IMR-90 (cell line): Measurements from ENCODE around the gene ME1.

Experiments used
- CEBPB ChIP-seq: IDR thresholded peaks from 2 replicates; pipeline ENCODE4 v1.6.1; 2012; ENCODE audit warnings: low read depth, low read length, improper control_type of control experiment
- MAZ ChIP-seq: IDR thresholded peaks from 2 replicates; pipeline ENCODE4 v1.6.1; 2012; ENCODE audit warnings: low read depth, mild to moderate bottlenecking, low read length, improper control_type of control experiment, moderate library complexity, borderline replicate concordance
- POLR2A ChIP-seq: IDR thresholded peaks from 2 replicates; pipeline ENCODE4 v1.6.1; 2012; ENCODE audit warnings: mild to moderate bottlenecking, low read depth, low read length
- RAD21 ChIP-seq: IDR thresholded peaks from 2 replicates; pipeline ENCODE4 v1.6.1; 2012; ENCODE audit warnings: low read length, improper control_type of control experiment
- RCOR1 ChIP-seq: IDR thresholded peaks from 2 replicates; pipeline ENCODE4 v1.6.1; 2012; ENCODE audit warnings: mild to moderate bottlenecking, low read length, improper control_type of control experiment; ENCODE audit not compliant: insufficient replicate concordance
- TF ChIP-seq, protein P1 (sequence below): conservative IDR thresholded peaks from 2 replicates; pipeline ENCODE4 v1.5.1; 2012; ENCODE audit warnings: mild to moderate bottlenecking, low read depth, low read length, improper control_type of control experiment

DNA sequence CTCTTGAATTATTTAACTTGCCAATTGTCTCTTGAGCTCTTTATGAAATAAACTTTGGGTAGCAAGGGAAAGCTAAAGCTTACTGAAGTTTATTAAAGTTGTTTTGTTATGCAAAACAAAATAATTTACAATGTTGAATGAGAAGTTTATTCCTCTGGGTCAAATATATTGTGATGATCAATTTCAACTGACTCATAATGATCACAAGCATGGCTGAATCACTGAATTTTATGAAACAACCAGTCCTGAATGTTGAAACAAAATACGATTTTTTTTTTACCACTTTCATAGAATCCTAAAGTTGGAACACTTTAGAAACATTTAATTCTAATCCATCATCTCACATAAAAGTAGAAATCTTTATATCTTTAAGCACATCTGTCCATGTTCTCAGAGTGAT lies 127.4 kb downstream of the ME1 start:
- TF ChIP-seq, protein P1, sequence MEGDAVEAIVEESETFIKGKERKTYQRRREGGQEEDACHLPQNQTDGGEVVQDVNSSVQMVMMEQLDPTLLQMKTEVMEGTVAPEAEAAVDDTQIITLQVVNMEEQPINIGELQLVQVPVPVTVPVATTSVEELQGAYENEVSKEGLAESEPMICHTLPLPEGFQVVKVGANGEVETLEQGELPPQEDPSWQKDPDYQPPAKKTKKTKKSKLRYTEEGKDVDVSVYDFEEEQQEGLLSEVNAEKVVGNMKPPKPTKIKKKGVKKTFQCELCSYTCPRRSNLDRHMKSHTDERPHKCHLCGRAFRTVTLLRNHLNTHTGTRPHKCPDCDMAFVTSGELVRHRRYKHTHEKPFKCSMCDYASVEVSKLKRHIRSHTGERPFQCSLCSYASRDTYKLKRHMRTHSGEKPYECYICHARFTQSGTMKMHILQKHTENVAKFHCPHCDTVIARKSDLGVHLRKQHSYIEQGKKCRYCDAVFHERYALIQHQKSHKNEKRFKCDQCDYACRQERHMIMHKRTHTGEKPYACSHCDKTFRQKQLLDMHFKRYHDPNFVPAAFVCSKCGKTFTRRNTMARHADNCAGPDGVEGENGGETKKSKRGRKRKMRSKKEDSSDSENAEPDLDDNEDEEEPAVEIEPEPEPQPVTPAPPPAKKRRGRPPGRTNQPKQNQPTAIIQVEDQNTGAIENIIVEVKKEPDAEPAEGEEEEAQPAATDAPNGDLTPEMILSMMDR: no peak
- no peak for TF ChIP-seq RCOR1
- no peak for TF ChIP-seq MAZ
- TF ChIP-seq POLR2A: no peak
- TF ChIP-seq CEBPB: no peak
- no peak for TF ChIP-seq RAD21
